ENCODE results near the gene ADPRM.

DNA sequence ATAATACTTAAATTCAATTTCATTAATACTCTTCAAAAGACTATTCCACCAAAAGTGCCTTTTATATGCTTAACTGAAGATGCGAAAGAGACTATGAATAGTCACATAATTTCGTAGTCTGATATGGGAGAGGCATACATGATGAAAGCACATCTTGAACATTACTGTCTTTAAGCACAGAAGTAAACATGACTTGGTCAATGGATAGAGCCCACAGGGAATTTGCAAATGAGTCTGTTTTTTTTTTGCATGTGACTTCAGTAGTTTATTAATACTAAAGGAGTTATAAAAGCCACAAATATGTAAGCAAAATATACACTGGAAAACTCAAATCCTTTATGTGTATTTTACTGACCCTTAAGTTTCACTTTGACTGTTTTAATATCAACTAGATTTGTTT, 15.9 kb downstream of the ADPRM start:
- TF ChIP-seq, protein P1, sequence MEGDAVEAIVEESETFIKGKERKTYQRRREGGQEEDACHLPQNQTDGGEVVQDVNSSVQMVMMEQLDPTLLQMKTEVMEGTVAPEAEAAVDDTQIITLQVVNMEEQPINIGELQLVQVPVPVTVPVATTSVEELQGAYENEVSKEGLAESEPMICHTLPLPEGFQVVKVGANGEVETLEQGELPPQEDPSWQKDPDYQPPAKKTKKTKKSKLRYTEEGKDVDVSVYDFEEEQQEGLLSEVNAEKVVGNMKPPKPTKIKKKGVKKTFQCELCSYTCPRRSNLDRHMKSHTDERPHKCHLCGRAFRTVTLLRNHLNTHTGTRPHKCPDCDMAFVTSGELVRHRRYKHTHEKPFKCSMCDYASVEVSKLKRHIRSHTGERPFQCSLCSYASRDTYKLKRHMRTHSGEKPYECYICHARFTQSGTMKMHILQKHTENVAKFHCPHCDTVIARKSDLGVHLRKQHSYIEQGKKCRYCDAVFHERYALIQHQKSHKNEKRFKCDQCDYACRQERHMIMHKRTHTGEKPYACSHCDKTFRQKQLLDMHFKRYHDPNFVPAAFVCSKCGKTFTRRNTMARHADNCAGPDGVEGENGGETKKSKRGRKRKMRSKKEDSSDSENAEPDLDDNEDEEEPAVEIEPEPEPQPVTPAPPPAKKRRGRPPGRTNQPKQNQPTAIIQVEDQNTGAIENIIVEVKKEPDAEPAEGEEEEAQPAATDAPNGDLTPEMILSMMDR (IDR thresholded peaks at IDR 0.05) = no peak
- TF ChIP-seq POLR2A (IDR thresholded peaks at IDR 0.05) = no peak

All from heart left ventricle (tissue), 13 donors.